ENCODE results near the gene ZNF440. TPM values are rescaled to one million over a fixed set of nuclear protein-coding genes. Genes with fewer than 3 reads are reported as not detected.

Gene ZNF440
- total RNA-seq, 1 donor from 2014 or later: 8.4 TPM

- Mint-ChIP-seq H3K27me3 (ENCODE audit: low read depth) (no peaks in the 10 kb centered on the region), H3K27ac (ENCODE audit: unreplicated experiment) (no peak overlapping the region), H3K4me1 (ENCODE audit: low read depth) (no peaks in the 10 kb centered on the region), H3K9me3 (ENCODE audit: low read depth) (peaks cover 70% of the 10 kb centered on the region), H3K4me3 (ENCODE audit: unreplicated experiment) (no peak overlapping the region), H3K36me3 (ENCODE audit: low read depth) (peaks cover 75% of the 10 kb centered on the region)
- DNase-seq (ENCODE audit: low spot score): no peak
- TF ChIP-seq, protein P1, sequence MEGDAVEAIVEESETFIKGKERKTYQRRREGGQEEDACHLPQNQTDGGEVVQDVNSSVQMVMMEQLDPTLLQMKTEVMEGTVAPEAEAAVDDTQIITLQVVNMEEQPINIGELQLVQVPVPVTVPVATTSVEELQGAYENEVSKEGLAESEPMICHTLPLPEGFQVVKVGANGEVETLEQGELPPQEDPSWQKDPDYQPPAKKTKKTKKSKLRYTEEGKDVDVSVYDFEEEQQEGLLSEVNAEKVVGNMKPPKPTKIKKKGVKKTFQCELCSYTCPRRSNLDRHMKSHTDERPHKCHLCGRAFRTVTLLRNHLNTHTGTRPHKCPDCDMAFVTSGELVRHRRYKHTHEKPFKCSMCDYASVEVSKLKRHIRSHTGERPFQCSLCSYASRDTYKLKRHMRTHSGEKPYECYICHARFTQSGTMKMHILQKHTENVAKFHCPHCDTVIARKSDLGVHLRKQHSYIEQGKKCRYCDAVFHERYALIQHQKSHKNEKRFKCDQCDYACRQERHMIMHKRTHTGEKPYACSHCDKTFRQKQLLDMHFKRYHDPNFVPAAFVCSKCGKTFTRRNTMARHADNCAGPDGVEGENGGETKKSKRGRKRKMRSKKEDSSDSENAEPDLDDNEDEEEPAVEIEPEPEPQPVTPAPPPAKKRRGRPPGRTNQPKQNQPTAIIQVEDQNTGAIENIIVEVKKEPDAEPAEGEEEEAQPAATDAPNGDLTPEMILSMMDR (IDR thresholded peaks at IDR 0.05): no peak
Observed at GRCh38 chr19:11780431-11781020, 33.5 kb upstream of the ZNF440 start.

DNA sequence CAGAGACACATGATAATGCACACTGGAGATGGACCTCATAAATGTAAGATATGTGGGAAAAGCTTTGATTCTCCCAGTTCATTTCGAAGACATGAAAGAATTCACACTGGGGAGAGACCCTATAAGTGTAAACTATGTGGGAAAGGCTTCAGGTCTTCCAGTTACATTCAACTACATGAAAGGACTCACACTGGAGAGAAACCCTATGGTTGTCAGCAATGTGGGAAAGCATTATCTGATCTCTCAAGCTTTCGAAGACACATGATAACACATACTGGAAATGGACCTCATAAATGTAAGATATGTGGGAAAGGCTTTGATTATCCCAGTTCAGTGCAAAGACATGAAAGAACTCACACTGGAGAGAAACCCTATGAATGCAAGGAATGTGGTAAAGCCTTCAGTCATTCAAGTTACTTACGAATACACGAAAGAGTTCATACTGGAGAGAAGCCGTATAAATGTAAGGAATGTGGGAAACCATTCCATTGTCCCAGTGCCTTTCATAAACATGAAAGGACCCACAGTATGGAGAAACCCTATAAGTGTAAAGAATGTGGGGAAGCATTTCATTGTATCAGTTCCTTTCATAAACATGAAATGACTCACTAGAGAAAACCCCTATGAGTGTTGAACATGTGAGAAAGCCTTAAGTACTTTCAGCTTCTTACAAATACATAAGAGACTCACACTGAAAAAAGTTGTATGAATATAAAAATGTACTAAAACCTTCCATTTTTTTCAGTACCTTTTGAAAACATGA lies 32.6 kb upstream of the ZNF440 start:
- TF ChIP-seq, protein P1 (IDR thresholded peaks at IDR 0.05): no peak
- Mint-ChIP-seq H3K4me1 (ENCODE audit: low read depth) (no peaks in the 10 kb centered on the region), H3K9me3 (ENCODE audit: low read depth) (peaks cover 67% of the 10 kb centered on the region), H3K27me3 (ENCODE audit: low read depth) (no peaks in the 10 kb centered on the region), H3K36me3 (ENCODE audit: low read depth) (peaks cover 75% of the 10 kb centered on the region), H3K4me3 (ENCODE audit: unreplicated experiment) (no peak overlapping the region), H3K27ac (ENCODE audit: unreplicated experiment) (no peak overlapping the region)
- no peak for DNase-seq (ENCODE audit: low spot score)

GRCh38 chr19:11783767-11784166 lies 30.3 kb upstream of the ZNF440 start:
- no peak for DNase-seq (ENCODE audit: low spot score)
- no peak overlapping the region for H3K4me3 Mint-ChIP-seq (ENCODE audit: unreplicated experiment)
- peaks cover 66% of the 10 kb centered on the region for H3K36me3 Mint-ChIP-seq (ENCODE audit: low read depth)
- no peaks in the 10 kb centered on the region for H3K27me3 Mint-ChIP-seq (ENCODE audit: low read depth)
- H3K9me3 Mint-ChIP-seq (ENCODE audit: low read depth): peaks cover 68% of the 10 kb centered on the region
- TF ChIP-seq, protein P1 (IDR thresholded peaks at IDR 0.05): no peak
- H3K4me1 Mint-ChIP-seq (ENCODE audit: low read depth): no peaks in the 10 kb centered on the region
- no peak overlapping the region for H3K27ac Mint-ChIP-seq (ENCODE audit: unreplicated experiment)

- H3K36me3 Mint-ChIP-seq (ENCODE audit: low read depth): peaks cover 65% of the 10 kb centered on the region
- TF ChIP-seq, protein P1 (IDR thresholded peaks at IDR 0.05): no peak
- H3K27me3 Mint-ChIP-seq (ENCODE audit: low read depth): no peaks in the 10 kb centered on the region
- peaks cover 71% of the 10 kb centered on the region for H3K9me3 Mint-ChIP-seq (ENCODE audit: low read depth)
- H3K4me3 Mint-ChIP-seq (ENCODE audit: unreplicated experiment): no peak overlapping the region
- H3K4me1 Mint-ChIP-seq (ENCODE audit: low read depth): no peaks in the 10 kb centered on the region
- no peak for DNase-seq (ENCODE audit: low spot score)
- H3K27ac Mint-ChIP-seq (ENCODE audit: unreplicated experiment): no peak overlapping the region
Observed at GRCh38 chr19:11784356-11784755, 29.7 kb upstream of the ZNF440 start.

DNA sequence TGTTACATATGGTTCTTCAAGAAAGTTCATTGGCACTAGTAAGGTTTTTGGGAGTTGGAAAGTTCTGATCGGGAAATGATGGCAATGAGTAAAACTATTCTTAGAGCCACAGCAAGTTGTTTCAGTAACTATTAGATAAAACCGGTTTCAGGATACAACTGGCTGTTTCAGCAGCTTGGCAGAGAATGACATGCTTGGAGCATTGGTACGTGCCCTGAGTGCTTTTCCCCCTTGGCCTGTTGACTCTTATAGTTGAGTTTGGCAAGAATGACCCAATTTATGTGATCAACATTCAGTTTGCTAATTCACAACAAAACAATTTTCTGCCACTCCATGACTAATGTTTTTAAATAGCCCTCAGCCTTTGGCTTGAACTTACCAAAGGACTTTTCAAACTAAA lies 26.5 kb upstream of the ZNF440 start:
- no peak overlapping the region for H3K27ac Mint-ChIP-seq (ENCODE audit: unreplicated experiment)
- peaks cover 46% of the 10 kb centered on the region for H3K36me3 Mint-ChIP-seq (ENCODE audit: low read depth)
- no peaks in the 10 kb centered on the region for H3K4me1 Mint-ChIP-seq (ENCODE audit: low read depth)
- no peak for DNase-seq (ENCODE audit: low spot score)
- no peaks in the 10 kb centered on the region for H3K27me3 Mint-ChIP-seq (ENCODE audit: low read depth)
- H3K9me3 Mint-ChIP-seq (ENCODE audit: low read depth): peaks cover 74% of the 10 kb centered on the region
- TF ChIP-seq, protein P1 (IDR thresholded peaks at IDR 0.05): no peak
- H3K4me3 Mint-ChIP-seq (ENCODE audit: unreplicated experiment): no peak overlapping the region

Data from chondrocyte (in vitro differentiated cells).